ENCODE measurements around the gene DCST1.

DCST1 gene

DNA sequence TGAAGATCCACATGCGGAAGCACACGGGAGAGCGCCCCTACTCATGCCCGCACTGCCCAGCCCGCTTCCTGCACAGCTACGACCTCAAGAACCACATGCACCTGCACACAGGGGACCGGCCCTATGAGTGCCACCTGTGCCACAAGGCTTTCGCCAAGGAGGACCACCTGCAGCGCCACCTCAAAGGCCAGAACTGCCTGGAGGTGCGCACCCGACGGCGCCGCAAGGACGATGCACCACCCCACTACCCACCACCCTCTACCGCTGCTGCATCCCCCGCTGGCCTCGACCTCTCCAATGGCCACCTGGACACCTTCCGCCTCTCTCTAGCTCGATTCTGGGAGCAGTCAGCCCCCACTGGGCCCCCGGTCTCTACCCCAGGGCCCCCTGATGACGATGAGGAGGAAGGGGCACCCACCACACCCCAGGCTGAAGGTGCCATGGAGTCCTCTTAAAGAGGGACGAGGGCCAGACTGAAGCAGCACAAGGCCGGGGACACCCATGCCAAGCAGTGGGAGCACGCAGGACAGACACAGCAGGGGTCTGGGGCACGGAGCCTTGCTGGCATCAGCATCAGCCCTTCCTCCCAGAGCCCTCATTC is 17.3 kb upstream of the DCST1 start:
- Mint-ChIP-seq H3K9me3 (no peaks in the 10 kb centered on the region), H3K4me1 (peaks cover 60% of the 10 kb centered on the region), H3K27me3 (no peaks in the 10 kb centered on the region), H3K27ac (no peak overlapping the region), H3K36me3 (ENCODE audit: low read depth) (no peaks in the 10 kb centered on the region), H3K4me3 (no peak overlapping the region)
- DNase-seq (no peak), ATAC-seq (no peak)

DNA sequence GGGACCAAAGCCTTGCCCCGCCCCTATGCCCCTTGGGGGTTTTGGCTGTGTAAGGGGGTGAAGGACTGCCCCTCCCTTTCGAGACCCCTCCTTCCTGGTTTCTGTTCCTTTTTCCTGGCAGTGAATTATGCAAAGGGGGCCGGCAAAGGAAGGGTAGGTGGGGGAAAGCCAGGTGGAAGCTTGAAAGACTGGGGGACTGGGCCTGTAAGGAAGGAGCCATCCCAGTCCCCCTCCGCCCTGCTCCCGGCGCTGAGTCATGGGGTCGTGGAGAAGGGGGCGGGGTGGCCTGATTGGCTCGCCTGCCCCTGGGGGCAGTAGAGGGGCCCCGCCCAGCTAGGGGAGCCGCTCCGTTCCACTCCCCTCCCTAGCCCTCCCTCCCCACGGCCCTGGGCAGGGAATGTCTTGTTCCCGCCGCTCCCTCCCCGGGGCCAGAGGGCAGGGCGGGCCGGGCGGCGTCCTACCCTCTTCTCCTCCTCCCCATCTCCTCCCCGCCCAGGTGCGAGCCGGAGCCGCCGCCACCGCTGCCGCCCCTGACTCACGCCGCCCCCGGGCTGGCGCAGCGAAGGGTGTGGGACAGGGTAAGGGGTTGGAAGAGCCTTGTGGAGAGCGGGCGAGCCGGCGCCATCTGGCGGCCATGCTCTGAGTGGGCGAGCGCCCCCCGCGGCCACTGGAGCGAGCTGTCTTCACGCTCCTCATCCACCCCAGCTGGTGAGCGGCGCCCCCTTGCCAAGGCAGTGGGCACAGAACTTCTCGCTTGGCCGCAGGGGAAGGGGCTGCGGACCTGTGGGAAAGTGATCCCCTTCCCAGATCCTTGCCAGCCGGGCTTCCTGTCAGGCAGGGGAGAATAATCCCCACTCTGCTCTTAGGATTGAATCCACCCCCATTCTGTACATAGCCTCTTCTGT is 16.3 kb upstream of the DCST1 start:
- DNase-seq (peak; percentile 92), ATAC-seq (peak; percentile 95)
- H3K4me1 Mint-ChIP-seq = peaks cover 56% of the 10 kb centered on the region
- peak overlapping the region; percentile 59 for H3K4me3 Mint-ChIP-seq
- no peaks in the 10 kb centered on the region for H3K27me3 Mint-ChIP-seq
- H3K27ac Mint-ChIP-seq = peak overlapping the region; percentile 54
- H3K9me3 Mint-ChIP-seq = no peaks in the 10 kb centered on the region
- no peaks in the 10 kb centered on the region for H3K36me3 Mint-ChIP-seq (ENCODE audit: low read depth)

DNA sequence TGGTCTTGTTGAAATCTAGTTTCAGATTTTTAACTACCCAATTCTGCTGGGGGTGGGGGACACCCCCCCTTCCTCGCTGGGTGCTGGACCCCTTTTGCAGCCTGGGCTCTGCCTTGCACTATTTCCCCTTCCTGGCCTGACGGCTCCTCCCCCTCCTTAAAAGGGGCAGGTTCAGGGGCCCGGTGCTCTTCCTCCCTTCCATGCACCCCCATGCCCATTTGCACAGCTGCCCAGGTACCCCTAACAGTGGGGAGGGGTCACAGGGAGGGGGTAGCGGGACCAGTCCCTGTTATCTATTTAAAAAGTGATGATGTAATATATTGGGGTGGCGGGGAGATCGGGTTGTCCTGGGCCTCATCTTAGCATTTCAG is 15.7 kb upstream of the DCST1 start:
- peak overlapping the region; percentile 54 for H3K27ac Mint-ChIP-seq
- H3K36me3 Mint-ChIP-seq (ENCODE audit: low read depth) = no peaks in the 10 kb centered on the region
- no peak for ATAC-seq

DNA sequence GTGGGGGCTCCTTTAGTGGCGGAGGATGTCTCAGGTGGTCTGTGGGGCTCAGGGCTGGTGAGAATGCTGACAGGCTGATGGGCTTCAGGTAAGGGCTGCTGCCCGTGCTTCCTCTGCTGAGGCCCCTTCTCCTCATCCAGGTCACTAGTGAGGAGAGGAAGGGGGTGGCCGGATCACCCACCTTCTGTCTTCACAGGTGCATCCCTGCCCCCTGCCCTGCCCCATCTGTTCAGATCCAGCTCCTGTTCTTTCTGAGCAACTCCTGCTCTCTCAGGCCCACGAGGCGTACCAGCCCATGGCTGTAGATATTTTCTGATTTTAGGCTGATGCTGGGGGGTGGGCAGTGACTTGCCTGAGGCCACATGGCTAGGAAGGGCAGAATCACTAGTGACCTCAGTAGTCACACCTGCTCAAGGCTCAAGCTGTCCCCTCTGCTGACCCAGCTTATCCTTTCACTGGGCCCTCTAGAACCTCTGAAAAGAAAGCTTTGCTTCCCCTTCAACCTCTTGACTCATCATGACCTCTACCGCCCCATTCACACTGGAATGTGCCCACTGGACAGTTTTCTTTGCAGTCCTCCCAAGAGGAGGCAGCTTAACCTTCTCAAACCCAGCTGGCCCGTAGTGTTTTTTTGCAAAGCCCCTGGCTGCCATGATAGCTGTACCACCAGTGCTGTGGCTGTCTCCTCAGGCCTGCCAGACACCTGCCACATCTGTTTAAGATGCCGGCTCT is 14.8 kb upstream of the DCST1 start:
- H3K36me3 Mint-ChIP-seq (ENCODE audit: low read depth) = no peaks in the 10 kb centered on the region
- no peak for ATAC-seq
- no peaks in the 10 kb centered on the region for H3K9me3 Mint-ChIP-seq
- H3K4me1 Mint-ChIP-seq = peaks cover 43% of the 10 kb centered on the region
- no peaks in the 10 kb centered on the region for H3K27me3 Mint-ChIP-seq
- no peak overlapping the region for H3K27ac Mint-ChIP-seq
- no peak for DNase-seq
- no peak overlapping the region for H3K4me3 Mint-ChIP-seq

More for the DNA sequence above, 15.7 kb upstream of the DCST1 start:
- Mint-ChIP-seq H3K9me3 (no peaks in the 10 kb centered on the region), H3K27me3 (no peaks in the 10 kb centered on the region), H3K4me1 (peaks cover 50% of the 10 kb centered on the region), H3K4me3 (peak overlapping the region; percentile 59)
- no peak for DNase-seq

DNA sequence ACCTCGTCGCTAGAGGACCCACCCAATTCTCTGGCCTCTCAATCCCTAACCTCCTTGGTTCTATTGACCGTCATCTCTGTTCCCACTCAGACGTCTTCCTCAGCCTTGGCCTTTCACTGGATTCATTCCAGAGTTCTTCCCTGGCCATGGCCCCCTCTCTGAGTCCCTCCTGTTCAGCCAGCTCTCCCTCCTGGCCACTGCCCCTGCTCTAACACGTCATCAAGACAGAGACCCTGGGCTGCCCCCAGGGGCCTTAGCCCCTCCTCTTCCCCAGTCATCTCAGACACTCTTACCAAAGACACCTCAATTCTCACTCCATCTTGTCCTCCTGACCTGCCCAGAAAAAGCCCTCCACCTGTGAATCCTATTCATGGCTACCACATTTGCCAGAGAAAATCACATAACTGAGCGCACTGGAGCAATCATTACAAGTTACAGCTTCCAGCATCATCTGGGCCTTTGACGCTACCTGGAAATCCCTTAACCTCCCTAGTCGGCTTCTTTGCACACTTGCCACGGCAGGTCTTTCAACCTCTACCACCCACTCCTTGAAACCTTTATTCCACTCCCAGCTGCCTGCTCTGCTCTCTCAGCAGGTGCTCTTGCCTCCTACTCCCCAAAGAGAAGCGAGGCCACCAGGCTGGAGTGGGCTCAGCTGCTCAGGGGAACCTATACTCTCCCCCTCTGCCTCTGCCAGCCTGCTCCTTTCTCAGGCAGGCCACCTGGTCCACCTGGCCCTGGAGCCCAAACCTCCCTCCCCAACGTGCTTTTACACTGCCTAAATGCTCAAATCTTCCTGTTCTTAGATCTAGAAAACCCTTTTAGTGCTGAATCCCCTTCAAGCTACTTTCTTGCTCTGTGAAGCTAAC is 14.0 kb upstream of the DCST1 start:
- H3K36me3 Mint-ChIP-seq (ENCODE audit: low read depth) = no peaks in the 10 kb centered on the region
- no peaks in the 10 kb centered on the region for H3K27me3 Mint-ChIP-seq
- no peak overlapping the region for H3K4me3 Mint-ChIP-seq
- H3K4me1 Mint-ChIP-seq = peaks cover 37% of the 10 kb centered on the region
- DNase-seq (no peak), ATAC-seq (no peak)
- H3K9me3 Mint-ChIP-seq = no peaks in the 10 kb centered on the region
- H3K27ac Mint-ChIP-seq = peak overlapping the region; percentile 9

DNA sequence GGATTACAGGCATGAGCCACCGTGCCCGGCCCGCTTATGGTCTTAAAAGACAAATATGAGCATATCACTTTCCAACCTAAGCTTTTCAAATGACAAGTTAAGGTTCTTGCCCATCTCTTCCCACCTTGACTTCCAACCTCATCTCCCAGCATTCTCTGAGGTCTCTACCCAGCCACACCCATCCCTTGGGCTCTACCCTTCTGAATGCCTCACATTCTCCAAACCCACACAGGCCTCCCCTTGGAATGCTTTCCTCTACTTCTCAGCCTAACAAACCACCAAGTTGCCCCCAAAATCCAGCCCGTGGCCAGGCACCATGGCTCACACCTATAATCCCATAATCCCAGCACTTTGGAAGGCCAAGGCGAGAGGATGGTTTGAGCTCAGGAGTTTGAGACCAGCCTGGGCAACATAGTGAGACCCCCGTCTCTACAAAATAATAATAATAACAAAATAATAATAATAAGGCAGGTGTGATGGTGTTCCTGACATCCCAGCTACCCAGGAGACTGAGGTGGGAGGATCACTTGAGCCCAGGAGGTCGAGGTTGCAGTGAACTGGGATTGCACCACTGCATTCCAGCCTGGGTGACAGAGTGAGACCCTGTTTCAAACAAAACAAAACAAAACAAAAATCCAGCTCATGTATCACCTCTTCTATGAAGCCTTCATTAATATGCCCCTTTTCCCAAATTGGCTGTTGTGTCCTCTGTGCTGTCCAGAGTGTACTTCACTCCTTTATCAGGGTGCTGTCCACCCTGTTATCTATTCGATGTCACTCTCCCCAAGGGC is 11.3 kb upstream of the DCST1 start:
- DNase-seq (no peak), ATAC-seq (no peak)
- H3K9me3 Mint-ChIP-seq = no peaks in the 10 kb centered on the region
- no peak overlapping the region for H3K4me3 Mint-ChIP-seq
- H3K27me3 Mint-ChIP-seq = no peaks in the 10 kb centered on the region
- no peak overlapping the region for H3K27ac Mint-ChIP-seq
- H3K36me3 Mint-ChIP-seq (ENCODE audit: low read depth) = no peaks in the 10 kb centered on the region
- H3K4me1 Mint-ChIP-seq = peaks cover 23% of the 10 kb centered on the region

DNA sequence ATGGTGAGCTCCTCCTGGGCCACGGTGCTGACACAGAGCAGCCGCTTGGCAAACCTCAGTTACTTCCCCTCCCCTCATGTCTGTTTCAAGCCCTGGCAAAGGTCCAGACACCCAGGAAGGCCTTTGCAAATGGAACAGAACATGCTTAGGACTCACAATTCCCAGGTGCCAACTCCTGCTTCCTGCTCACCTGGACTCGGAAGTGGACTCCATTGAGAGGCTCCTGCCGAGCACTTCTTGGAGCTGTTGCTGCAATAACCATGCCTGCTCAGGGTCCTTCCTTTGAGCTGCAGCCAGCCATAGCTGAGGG is 10.7 kb upstream of the DCST1 start:
- H3K27ac Mint-ChIP-seq = no peak overlapping the region
- H3K9me3 Mint-ChIP-seq = no peaks in the 10 kb centered on the region
- ATAC-seq = no peak

DNA sequence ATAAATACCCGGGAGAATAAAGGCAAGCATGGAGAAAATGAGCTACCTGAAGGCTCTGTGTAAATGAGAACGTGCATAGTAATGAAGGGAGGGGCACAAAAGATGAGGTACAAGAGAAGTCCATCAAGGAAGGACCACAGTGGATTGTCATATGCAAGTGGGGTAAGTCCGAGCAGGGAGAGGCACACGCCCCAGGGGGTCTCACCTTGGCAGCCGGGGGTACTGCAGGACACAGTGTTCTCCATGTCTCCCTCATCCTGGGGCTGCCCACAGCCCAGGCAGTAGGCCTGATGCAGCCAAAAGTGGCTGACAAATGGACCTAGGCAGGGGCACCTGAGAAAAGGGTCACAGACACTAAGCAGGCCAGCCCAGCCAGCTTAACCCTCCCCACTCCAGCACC is 10.0 kb upstream of the DCST1 start:
- Mint-ChIP-seq H3K4me1 (peaks cover 13% of the 10 kb centered on the region), H3K27me3 (no peaks in the 10 kb centered on the region), H3K27ac (no peak overlapping the region), H3K9me3 (no peaks in the 10 kb centered on the region), H3K4me3 (no peak overlapping the region), H3K36me3 (ENCODE audit: low read depth) (no peaks in the 10 kb centered on the region)
- DNase-seq (no peak), ATAC-seq (no peak)

More for the DNA sequence above, 10.7 kb upstream of the DCST1 start:
- Mint-ChIP-seq H3K27me3 (no peaks in the 10 kb centered on the region), H3K4me3 (no peak overlapping the region), H3K4me1 (peaks cover 18% of the 10 kb centered on the region), H3K36me3 (ENCODE audit: low read depth) (no peaks in the 10 kb centered on the region)
- DNase-seq = no peak

DNA sequence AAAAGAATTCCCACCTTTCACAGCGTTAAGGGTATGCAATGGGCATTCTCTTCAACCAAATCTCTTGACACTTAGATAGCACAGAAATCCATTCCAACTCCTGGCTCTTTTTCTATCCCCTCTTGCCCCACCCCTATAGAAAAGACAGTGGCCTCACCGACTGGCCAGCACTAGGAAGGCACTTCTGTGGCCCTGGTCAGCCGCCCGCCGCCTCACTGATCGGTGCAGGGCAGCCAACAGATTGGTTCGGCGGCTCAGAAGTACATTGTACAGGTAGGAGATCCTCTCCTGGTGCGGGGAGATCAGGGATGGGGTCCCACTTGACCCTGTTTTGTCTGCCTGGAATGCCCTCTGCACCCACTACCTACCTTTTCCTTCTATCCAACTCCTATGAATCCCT is 9.3 kb upstream of the DCST1 start:
- Mint-ChIP-seq H3K4me1 (peaks cover 8% of the 10 kb centered on the region), H3K36me3 (ENCODE audit: low read depth) (no peaks in the 10 kb centered on the region), H3K27ac (no peak overlapping the region), H3K9me3 (no peaks in the 10 kb centered on the region), H3K27me3 (no peaks in the 10 kb centered on the region), H3K4me3 (no peak overlapping the region)
- DNase-seq = no peak
- no peak for ATAC-seq

DNA sequence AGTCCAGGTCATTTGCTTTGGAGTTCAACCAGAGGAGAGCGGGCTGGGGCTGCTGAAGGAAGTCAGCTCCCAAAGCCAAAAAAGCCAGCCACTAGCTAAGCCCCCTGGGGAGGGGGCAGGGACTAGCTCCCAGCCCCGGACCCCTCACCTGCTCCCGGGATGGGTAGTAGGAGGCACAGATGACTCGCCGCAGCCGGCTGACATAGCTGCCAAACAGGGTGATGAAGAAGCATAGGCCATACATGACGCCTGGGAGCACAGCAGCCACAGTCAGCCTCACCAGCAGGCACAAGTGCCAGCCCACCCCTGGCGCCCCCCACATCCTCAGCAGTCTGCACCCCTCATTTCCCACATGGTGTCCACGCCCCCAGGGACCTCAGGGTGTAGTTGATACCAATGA is 7.5 kb upstream of the DCST1 start:
- ATAC-seq (no peak), DNase-seq (no peak)
- Mint-ChIP-seq H3K27me3 (no peaks in the 10 kb centered on the region), H3K4me3 (no peak overlapping the region), H3K9me3 (no peaks in the 10 kb centered on the region), H3K4me1 (no peaks in the 10 kb centered on the region), H3K36me3 (ENCODE audit: low read depth) (no peaks in the 10 kb centered on the region), H3K27ac (no peak overlapping the region)

DNA sequence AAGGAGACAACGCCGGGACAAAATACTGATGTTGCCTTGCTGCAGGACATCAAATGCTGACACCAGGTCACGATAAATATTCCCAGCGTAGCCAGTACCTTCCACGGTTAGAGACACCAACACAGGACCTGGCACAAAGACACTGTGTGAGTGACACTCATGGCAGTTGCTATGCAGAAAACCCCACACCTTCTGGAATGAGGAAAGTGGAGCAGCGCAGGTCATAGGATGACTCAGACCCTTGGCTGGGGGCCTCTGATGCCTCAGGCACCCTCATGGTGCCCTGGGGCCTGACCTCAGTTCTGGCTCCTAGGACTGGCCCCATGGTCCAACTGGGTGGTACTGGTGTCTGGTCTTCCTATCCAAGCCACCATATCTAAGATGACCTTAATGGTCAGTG is 7.0 kb upstream of the DCST1 start:
- DNase-seq (no peak), ATAC-seq (peak; percentile 34)
- Mint-ChIP-seq H3K4me3 (no peak overlapping the region), H3K36me3 (ENCODE audit: low read depth) (no peaks in the 10 kb centered on the region), H3K27me3 (no peaks in the 10 kb centered on the region), H3K27ac (no peak overlapping the region), H3K9me3 (no peaks in the 10 kb centered on the region), H3K4me1 (no peaks in the 10 kb centered on the region)

DNA sequence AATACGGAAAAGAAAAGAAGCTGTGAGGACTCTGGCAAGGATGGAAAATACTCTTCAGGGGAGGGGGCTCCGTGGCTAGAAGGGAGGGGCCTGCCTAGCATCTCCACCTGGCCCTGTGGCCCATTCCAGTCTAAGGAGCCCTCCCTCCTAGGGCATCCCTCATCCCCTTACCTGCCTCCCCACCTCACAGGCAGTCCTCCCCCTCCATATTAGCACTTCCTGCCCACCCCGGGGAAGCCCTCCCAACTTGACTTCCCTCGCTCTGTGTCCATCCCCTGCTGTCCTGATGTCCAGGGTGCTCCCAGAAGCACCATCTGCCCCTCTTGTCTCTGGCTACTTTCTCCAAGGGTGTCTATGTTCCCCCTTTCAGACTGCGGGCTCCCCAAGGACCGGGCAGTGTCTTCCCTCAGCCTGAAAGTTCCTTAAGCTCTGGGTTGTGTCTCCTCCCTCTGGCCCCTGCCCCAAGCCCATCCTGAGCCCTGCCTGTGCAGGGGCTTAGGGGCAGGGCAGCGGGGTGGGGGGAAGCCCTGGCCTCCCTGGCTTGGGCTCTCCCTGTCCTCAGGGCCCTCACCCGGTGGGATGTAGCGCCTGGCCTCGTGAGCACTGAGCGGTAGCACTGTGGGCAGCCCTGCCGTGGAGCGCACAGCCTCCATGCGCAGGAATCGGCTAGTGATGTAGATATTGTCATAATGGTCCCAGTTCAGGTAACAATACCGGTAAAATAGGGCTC is 3.9 kb upstream of the DCST1 start:
- peaks cover 4% of the 10 kb centered on the region for H3K27me3 Mint-ChIP-seq
- no peak for ATAC-seq

DNA sequence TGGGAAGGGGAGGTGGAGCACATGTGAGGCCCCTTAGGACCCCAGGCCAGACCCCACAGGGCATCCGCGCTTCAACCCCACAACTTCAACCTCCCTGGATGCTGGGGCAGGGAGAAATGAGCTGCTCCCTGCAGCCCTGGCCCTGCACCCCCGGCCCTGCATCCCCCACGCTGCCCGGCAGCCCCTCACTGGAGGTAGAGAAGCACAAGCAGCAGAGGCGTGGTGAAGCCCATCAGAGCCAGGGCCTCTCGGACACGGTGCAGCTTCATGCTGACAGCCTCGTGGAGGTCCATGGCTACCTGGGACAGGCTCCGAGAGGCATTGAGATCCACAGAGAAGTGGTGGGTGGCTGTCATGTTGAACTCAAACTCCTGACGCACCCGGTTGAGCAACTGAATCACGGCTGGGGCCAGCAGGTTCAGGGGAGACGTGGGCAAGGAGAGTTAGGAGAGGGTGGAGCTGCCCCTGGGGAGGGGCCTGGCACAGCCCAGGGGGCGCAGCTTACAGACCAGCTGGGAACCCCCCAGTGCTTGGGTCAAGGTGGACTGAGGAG is 3.3 kb upstream of the DCST1 start:
- Mint-ChIP-seq H3K4me1 (no peaks in the 10 kb centered on the region), H3K27ac (no peak overlapping the region), H3K9me3 (no peaks in the 10 kb centered on the region), H3K36me3 (ENCODE audit: low read depth) (no peaks in the 10 kb centered on the region), H3K4me3 (no peak overlapping the region), H3K27me3 (peaks cover 4% of the 10 kb centered on the region)
- DNase-seq (no peak), ATAC-seq (no peak)

More for the DNA sequence above, 3.9 kb upstream of the DCST1 start:
- no peak overlapping the region for H3K4me3 Mint-ChIP-seq
- DNase-seq = no peak
- H3K4me1 Mint-ChIP-seq = no peaks in the 10 kb centered on the region
- no peaks in the 10 kb centered on the region for H3K36me3 Mint-ChIP-seq (ENCODE audit: low read depth)
- H3K27ac Mint-ChIP-seq = no peak overlapping the region
- no peaks in the 10 kb centered on the region for H3K9me3 Mint-ChIP-seq
